ENCODE results near the gene GNL3L. TPM values are rescaled to one million over a fixed set of nuclear protein-coding genes. Genes with fewer than 3 reads are reported as not detected.
"Not testable (repeated sequence)": the region's sequence is repeated elsewhere in the genome, so short reads cannot be mapped to it uniquely, and the experiment has no call there.

Gene GNL3L
- total RNA-seq, 1 donor from 2014 or later = 42.2 TPM

DNA sequence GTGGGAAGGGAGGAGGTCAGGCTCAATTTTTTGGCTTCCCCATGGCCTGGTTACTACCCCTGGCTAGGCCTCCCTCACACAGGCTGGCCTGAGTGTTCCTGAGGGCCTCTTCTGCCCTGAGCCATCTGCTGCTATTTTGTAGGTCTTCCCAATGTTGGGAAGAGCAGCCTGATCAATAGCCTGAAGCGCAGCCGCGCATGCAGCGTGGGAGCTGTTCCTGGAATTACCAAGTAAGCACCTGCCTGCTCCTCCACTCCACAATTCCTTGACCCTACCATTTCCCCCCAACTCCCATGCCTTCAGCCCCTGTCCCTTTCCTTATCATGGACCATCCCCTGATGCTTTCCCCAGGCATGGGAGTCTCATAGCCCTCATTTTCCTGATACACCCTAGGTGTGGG is 20.8 kb downstream of the GNL3L start:
- TF ChIP-seq, protein P1, sequence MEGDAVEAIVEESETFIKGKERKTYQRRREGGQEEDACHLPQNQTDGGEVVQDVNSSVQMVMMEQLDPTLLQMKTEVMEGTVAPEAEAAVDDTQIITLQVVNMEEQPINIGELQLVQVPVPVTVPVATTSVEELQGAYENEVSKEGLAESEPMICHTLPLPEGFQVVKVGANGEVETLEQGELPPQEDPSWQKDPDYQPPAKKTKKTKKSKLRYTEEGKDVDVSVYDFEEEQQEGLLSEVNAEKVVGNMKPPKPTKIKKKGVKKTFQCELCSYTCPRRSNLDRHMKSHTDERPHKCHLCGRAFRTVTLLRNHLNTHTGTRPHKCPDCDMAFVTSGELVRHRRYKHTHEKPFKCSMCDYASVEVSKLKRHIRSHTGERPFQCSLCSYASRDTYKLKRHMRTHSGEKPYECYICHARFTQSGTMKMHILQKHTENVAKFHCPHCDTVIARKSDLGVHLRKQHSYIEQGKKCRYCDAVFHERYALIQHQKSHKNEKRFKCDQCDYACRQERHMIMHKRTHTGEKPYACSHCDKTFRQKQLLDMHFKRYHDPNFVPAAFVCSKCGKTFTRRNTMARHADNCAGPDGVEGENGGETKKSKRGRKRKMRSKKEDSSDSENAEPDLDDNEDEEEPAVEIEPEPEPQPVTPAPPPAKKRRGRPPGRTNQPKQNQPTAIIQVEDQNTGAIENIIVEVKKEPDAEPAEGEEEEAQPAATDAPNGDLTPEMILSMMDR (conservative IDR thresholded peaks at IDR 0.05) = no peak
- DNase-seq (ENCODE audit: extremely low spot score, unreplicated experiment) = no peak
- Mint-ChIP-seq H3K36me3 (peaks cover 24% of the 10 kb centered on the region), H3K4me3 (no peak overlapping the region), H3K27ac (no peak overlapping the region), H3K4me1 (ENCODE audit: unreplicated experiment) (no peaks in the 10 kb centered on the region), H3K27me3 (no peaks in the 10 kb centered on the region), H3K9me3 (no peaks in the 10 kb centered on the region)

GRCh38 chrX:54551801-54552200 is 21.8 kb downstream of the GNL3L start:
- peaks cover 27% of the 10 kb centered on the region for H3K36me3 Mint-ChIP-seq
- H3K27ac Mint-ChIP-seq = no peak overlapping the region
- no peak for DNase-seq (ENCODE audit: extremely low spot score, unreplicated experiment)
- H3K4me1 Mint-ChIP-seq (ENCODE audit: unreplicated experiment) = no peaks in the 10 kb centered on the region
- no peaks in the 10 kb centered on the region for H3K9me3 Mint-ChIP-seq
- H3K4me3 Mint-ChIP-seq = no peak overlapping the region
- H3K27me3 Mint-ChIP-seq = no peaks in the 10 kb centered on the region
- TF ChIP-seq, protein P1 (conservative IDR thresholded peaks at IDR 0.05) = no peak

DNA sequence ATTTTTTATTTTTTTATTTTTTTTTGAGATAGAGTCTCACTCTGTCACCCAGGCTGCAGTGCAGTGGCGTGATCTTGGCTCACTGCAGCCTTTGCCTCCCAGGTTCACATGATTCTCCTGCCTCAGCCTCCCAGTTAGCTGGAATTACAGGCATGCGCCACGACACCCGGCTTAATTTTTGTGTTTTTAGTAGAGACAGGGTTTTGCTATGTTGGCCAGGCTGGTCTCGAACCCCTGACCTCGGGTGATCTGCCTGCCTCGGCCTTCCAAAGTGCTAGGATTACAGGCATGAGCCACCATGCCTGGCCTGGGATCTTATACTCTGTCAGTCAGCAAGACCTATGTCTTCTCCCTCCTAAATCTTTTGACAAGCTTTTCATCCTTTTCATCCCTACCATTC is 25.0 kb downstream of the GNL3L start:
- peak; percentile 20 for DNase-seq (ENCODE audit: extremely low spot score, unreplicated experiment)
- not testable (repeated sequence) for H3K4me1 Mint-ChIP-seq (ENCODE audit: unreplicated experiment); H3K9me3 Mint-ChIP-seq; H3K4me3 Mint-ChIP-seq; H3K27me3 Mint-ChIP-seq; H3K27ac Mint-ChIP-seq
- peaks cover 18% of the 10 kb centered on the region for H3K36me3 Mint-ChIP-seq

- Mint-ChIP-seq H3K4me3 (no peak overlapping the region), H3K4me1 (ENCODE audit: unreplicated experiment) (no peaks in the 10 kb centered on the region), H3K36me3 (peaks cover 24% of the 10 kb centered on the region), H3K9me3 (no peaks in the 10 kb centered on the region), H3K27ac (no peak overlapping the region), H3K27me3 (no peaks in the 10 kb centered on the region)
- DNase-seq (ENCODE audit: extremely low spot score, unreplicated experiment) = peak; percentile 20
- TF ChIP-seq, protein P1 (conservative IDR thresholded peaks at IDR 0.05) = no peak
Observed at GRCh38 chrX:54560411-54560810, 30.4 kb downstream of the GNL3L start.

DNA sequence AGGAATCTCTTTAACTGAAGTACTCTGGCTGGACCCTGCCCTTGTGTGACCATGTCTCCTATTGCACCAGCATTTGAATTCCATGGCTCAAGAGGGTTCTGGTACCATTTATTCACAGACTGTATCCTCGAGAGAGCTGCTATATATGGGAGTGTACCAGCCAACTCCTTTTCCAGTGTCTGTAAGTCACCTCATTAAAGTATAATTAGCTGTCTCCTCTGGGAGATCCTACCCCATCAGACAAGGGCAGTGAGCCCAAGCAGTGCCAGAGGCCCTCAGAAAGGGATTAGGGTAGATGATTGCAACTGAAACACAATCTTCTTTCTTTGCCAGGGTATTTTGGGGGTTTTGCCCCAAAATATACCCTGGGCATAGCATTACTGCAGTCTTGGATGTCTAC is 31.6 kb downstream of the GNL3L start:
- Mint-ChIP-seq H3K4me1 (ENCODE audit: unreplicated experiment) (no peaks in the 10 kb centered on the region), H3K9me3 (no peaks in the 10 kb centered on the region), H3K36me3 (peaks cover 19% of the 10 kb centered on the region), H3K27me3 (no peaks in the 10 kb centered on the region), H3K4me3 (no peak overlapping the region), H3K27ac (no peak overlapping the region)
- TF ChIP-seq, protein P1 (conservative IDR thresholded peaks at IDR 0.05) = no peak
- no peak for DNase-seq (ENCODE audit: extremely low spot score, unreplicated experiment)

DNA sequence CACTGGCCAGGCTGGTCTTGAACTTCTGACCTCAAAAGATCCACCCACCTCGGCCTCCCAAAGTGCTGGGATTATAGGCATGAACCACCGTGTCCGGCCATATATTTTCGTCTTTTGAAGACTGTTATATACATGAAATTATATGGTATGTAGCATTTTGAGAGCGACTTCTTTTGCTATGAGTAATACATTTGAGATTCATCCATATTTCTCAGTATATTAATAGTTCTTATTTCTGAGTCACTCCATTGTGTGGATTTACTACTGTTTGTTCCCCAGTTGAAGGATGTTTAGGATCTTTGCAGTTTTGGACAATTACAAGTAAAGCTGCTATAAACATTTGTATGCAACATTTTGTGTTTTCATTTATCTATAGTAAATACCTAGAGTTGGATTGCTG is 34.9 kb downstream of the GNL3L start:
- Mint-ChIP-seq H3K4me1 (ENCODE audit: unreplicated experiment) (no peaks in the 10 kb centered on the region), H3K36me3 (peaks cover 19% of the 10 kb centered on the region), H3K27ac (no peak overlapping the region), H3K9me3 (peaks cover 4% of the 10 kb centered on the region), H3K4me3 (no peak overlapping the region), H3K27me3 (no peaks in the 10 kb centered on the region)
- TF ChIP-seq, protein P1 (conservative IDR thresholded peaks at IDR 0.05) = no peak
- no peak for DNase-seq (ENCODE audit: extremely low spot score, unreplicated experiment)
